MM.1S (cell line): ENCODE data around the gene FYN.

ENCODE experiments used
- CTCF ChIP-seq: fragments of 300-600 bp; sonication (generic); IDR thresholded peaks from 2 replicates; pipeline ENCODE4 v1.5.1; 2016; ENCODE audit warnings: antibody characterized with exemption, low read length, mixed read lengths
- EZH2 ChIP-seq: fragments of 300-600 bp; sonication (generic); optimal IDR thresholded peaks from 2 replicates; pipeline ENCODE3; 2017; ENCODE audit warnings: low read depth, mild to moderate bottlenecking, antibody characterized with exemption, low read length, mixed read lengths
- EZH2phosphoT487 ChIP-seq: fragments of 300-600 bp; sonication (generic); IDR thresholded peaks from 2 replicates; pipeline ENCODE4 v1.6.1; 2018; ENCODE audit warnings: antibody characterized with exemption, low read length

GRCh38 chr6:111828809-111829208 lies 44.4 kb downstream of the FYN start:
- TF ChIP-seq CTCF (no peak), EZH2 (no peak), EZH2phosphoT487 (no peak)
